Heart right ventricle (tissue), 16 donors: Measurements from ENCODE around the gene DCLRE1C. TPM values are rescaled to one million over a fixed set of nuclear protein-coding genes. Genes with fewer than 3 reads are reported as not detected.

Source experiments
- ATAC-seq, 8 donors: fragments of 200-7000 bp; cut with Tn5 transposase; one replicate each; pipeline ENCODE4 v1.9.1; 2020; ENCODE audit warnings: mild to moderate bottlenecking in 8 of 8, moderate library complexity in 8 of 8, moderate number of reproducible peaks in 1 of 8
- DNase-seq, 2 donors: peaks; one replicate each; pipeline ENCODE4 v3.0.0-alpha.2; 2020
- H3K27ac ChIP-seq, 10 donors: fragments of 200-600 bp; sonication (generic) in 2 of 10; one replicate each; pipeline versions ENCODE4 v1.5.0 to v1.8.0; 2020 to 2022; ENCODE audit warnings: mild to moderate bottlenecking in 3 of 10
- H3K27me3 ChIP-seq, 7 donors: fragments of 200-600 bp; one replicate each; pipeline ENCODE4 v1.8.0; 2021 to 2022; ENCODE audit warnings: mild to moderate bottlenecking in 2 of 7
- H3K36me3 ChIP-seq, 9 donors: fragments of 200-600 bp; sonication (generic) in 1 of 9; one replicate each; pipeline versions ENCODE4 v1.5.0 to v1.8.0; 2020 to 2022; ENCODE audit warnings: mild to moderate bottlenecking in 2 of 9
- H3K4me1 ChIP-seq, 9 donors: fragments of 200-600 bp; sonication (generic) in 1 of 9; one replicate each; pipeline versions ENCODE4 v1.5.0 to v1.8.0; 2020 to 2022; ENCODE audit warnings: mild to moderate bottlenecking in 4 of 9
- H3K4me3 ChIP-seq, 10 donors: fragments of 200-600 bp; sonication (generic) in 2 of 10; one replicate each; pipeline versions ENCODE4 v1.5.0 to v1.8.0; 2020 to 2022; ENCODE audit warnings: mild to moderate bottlenecking in 7 of 10, moderate library complexity in 2 of 10
- H3K9me3 ChIP-seq, 11 donors: fragments of 200-600 bp in 10 of 11; sonication (generic) in 2 of 11; one replicate each; pipeline versions ENCODE4 v1.5.0 to v1.8.0; 2013 to 2022; ENCODE audit warnings: mild to moderate bottlenecking in 2 of 11, control low read depth in 1 of 11, moderate library complexity in 1 of 11
- CTCF ChIP-seq, 9 donors: fragments of 200-600 bp; sonication (generic) in 2 of 9; IDR thresholded peaks; one replicate each; pipeline versions ENCODE4 v1.5.0 to v1.8.0; 2021 to 2022; ENCODE audit warnings: antibody characterized with exemption in 9 of 9, mild to moderate bottlenecking in 5 of 9, moderate library complexity in 1 of 9
- WGBS, 2 donors: extraction: QIAGEN DNeasy Blood & Tissue Kit; methylation state at CpG; one replicate each; pipeline ENCODE4 v1.1.7; 2013; ENCODE audit warnings: inconsistent platforms in 1 of 2; 5-methylcytosine and 5-hydroxymethylcytosine counted together
- intact Hi-C, 10 donors: fragments of 100-400 bp; cut with DNase I; formaldehyde crosslinking; loops; one replicate each; pipeline versions ENCODE4 v1.11.1 to v1.14.2; 2022
- polyA plus RNA-seq, 2 donors: library from polyadenylated mRNA; stranded (reverse); fragments of 200-250 nt; gene quantifications; one replicate each; pipeline ENCODE4 v1.2.3, GENCODE V29; 2013
- total RNA-seq, 10 donors: library from RNA; stranded (reverse); fragmentation: NEBNext Ultra II Directional in 3 of 10; extraction: Animal tissue kit (Norgen Biotek cat#: 25700) in 3 of 10; gene quantifications; one replicate each; pipeline versions ENCODE4 v1.2.1 to v1.2.4, GENCODE V29; 2021 to 2023
- donor health status: Arrhythmogenic right ventricular cardiomyopathy.
- donor health status: ischemic (EF 13 %, LVEDD 7.1; RV severe dilation, severe dysfunction).
- donor health status: healthy with polysubstance abuse.
- donor health status: DM: no; HTN: yes; CAD: no.
- donor health status: DM: no; HTN: no; CAD: no.
- donor health status: ischemic (EF 25% LVEDD 6.9; RV normal size, moderate dysfunction).
- donor health status: ischemic (EF 25% LVEDD 5.7; RV mildly dilated, moderate dysfunction).
- donor health status: healthy.
- donor health status: DM: yes; HTN: yes; CAD: no.
- donor health status: Ischemic cardiomyopathy.
- donor health status: ischemic (EF 35%, LVEDD 5.7; RV mildly dilated, moderate dysfunction).
- donor health status: nonischemic (EF 11% LVEDD 7.7; RV severe dilation, severe dysfunction).
- donor health status: DM: yes; HTN: yes; CAD: no.
- donor health status: PGD.
- donor health status: ischemic (EF 29% LVEDD 5.4; RV normal size, mild dysfunction).
- donor health status: nonischemic (EF 23%, LVEDD 6.1; RV moderate dilation, normal function).

DCLRE1C gene
- total and polyA plus RNA-seq, 12 donors: 1.6 to 4.2 (median 3.4) TPM

- Histone ChIP-seq H3K4me3 (no peak overlapping the region), H3K27me3 (no peaks in the 10 kb centered on the region), H3K4me1 (peaks cover 0 to 5% (median 0%) of the 10 kb centered on the region in 9 donors), H3K9me3 (no peaks in the 10 kb centered on the region), H3K36me3 (peaks cover 0 to 100% (median 52%) of the 10 kb centered on the region in 9 donors), H3K27ac (no peak overlapping the region)
- no peak for TF ChIP-seq CTCF (IDR thresholded peaks at IDR 0.05)
- 96% methylated on average over 10 of the region's 10 CpGs for WGBS, 2 donors
- DNase-seq (no peak), ATAC-seq (no peak)
- intact Hi-C loops: no loop called here
Observed at GRCh38 chr10:14930610-14931009, 23.3 kb downstream of the DCLRE1C start.

DNA sequence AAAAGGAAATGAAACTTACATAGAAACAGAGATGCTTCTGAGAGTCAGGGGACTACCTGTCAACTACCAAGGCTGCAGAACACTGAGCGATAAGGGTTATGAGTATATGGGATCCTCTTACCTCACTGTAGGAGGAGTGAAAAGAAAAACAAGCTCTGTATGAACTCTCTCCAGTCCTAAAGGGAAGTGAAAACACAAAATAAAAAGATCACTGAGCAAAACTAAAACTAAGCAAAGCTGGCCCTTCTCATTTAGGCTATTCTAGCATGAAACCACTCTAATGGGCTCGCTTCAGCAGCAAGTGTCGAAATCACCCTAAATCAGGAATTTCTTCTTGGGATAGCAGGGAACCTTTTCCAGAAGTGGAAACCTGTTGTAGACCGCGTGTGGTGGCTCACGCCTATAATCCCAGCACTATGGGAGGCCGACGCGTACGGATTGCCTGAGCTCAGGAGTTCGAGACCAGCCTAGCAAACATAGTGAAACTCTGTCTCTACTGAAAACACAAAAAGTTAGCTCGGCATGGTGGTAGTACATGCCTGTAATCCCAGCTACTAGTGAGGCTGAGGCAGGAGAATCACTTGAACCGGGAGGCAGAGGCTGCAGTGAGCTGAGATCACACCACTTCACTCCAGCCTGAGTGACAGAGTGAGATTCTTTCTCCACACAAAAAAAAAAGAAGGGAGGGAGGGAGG is 27.0 kb downstream of the DCLRE1C start:
- peaks cover 0 to 100% (median 47%) of the 10 kb centered on the region in 9 donors for H3K36me3 ChIP-seq
- H3K9me3 ChIP-seq: no peaks in the 10 kb centered on the region
- intact Hi-C loops: no loop called here
- TF ChIP-seq CTCF (IDR thresholded peaks at IDR 0.05): no peak
- DNase-seq (no peak), ATAC-seq (no peak)
- no peaks in the 10 kb centered on the region for H3K27me3 ChIP-seq
- H3K27ac ChIP-seq: no peak overlapping the region
- 90 to 91% methylated on average over 13 of the region's 13 CpGs for WGBS, 2 donors
- peaks cover 0 to 5% (median 0%) of the 10 kb centered on the region in 9 donors for H3K4me1 ChIP-seq
- H3K4me3 ChIP-seq: no peak overlapping the region

GRCh38 chr10:14926061-14926470 is 27.8 kb downstream of the DCLRE1C start:
- 94 to 95% methylated on average over 8 of the region's 8 CpGs for WGBS, 2 donors
- ATAC-seq: no peak

DNA sequence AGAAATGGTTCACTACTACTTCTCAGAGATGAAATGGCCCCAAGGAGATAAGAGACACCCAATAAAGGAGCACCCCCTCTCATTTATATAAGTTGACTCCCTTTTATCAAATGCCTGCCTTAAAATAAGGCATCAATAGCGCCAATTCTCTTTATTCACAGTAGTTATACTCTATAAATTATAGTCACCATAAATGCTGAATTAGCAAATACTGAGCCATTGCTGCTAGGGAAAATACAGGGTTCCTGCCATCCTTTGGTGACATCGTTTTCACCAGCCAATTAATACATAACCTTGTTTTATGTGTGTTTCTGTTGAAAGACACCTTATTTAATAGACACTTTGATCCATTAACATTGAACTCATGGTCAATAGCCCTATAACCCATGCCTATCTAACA is 28.6 kb downstream of the DCLRE1C start:
- Histone ChIP-seq H3K4me1 (peaks cover 0 to 5% (median 0%) of the 10 kb centered on the region in 9 donors), H3K27me3 (no peaks in the 10 kb centered on the region), H3K36me3 (peaks cover 0 to 100% (median 55%) of the 10 kb centered on the region in 9 donors), H3K4me3 (no peak overlapping the region), H3K9me3 (no peaks in the 10 kb centered on the region), H3K27ac (no peak overlapping the region)
- intact Hi-C loops: no loop called here
- no peak for TF ChIP-seq CTCF (IDR thresholded peaks at IDR 0.05)
- no peak for ATAC-seq
- 99 to 100% methylated on average over 2 of the region's 2 CpGs for WGBS, 2 donors
- no peak for DNase-seq

More at GRCh38 chr10:14926061-14926470, 27.8 kb downstream of the DCLRE1C start:
- H3K27me3 ChIP-seq: no peaks in the 10 kb centered on the region
- no peaks in the 10 kb centered on the region for H3K9me3 ChIP-seq
- no peak overlapping the region for H3K27ac ChIP-seq
- DNase-seq: no peak
- H3K4me3 ChIP-seq: no peak overlapping the region
- peaks cover 0 to 100% (median 51%) of the 10 kb centered on the region in 9 donors for H3K36me3 ChIP-seq
- peaks cover 0 to 5% (median 0%) of the 10 kb centered on the region in 9 donors for H3K4me1 ChIP-seq
- intact Hi-C loops: no loop called here
- TF ChIP-seq CTCF (IDR thresholded peaks at IDR 0.05): no peak
